Activated CD4-positive, alpha-beta T cell treated with anti-CD3 and anti-CD28 coated beads, Interleukin-2, Interleukin-6, amounts not matched to agents 100 ng/mL and 50 ng/mL, durations not matched to agents 16 hours and 8 hours (primary cell): ENCODE results near the gene SLC9A9.
"Not testable (repeated sequence)": the region's sequence is repeated elsewhere in the genome, so short reads cannot be mapped to it uniquely, and the experiment has no call there.

Source experiments
- DNase-seq: peaks from one replicate; pipeline ENCODE4 v3.0.0-alpha.2; 2020

Gene SLC9A9

GRCh38 chr3:143437405-143437804 is 410.9 kb downstream of the SLC9A9 start:
- no peak for DNase-seq

- no peak for DNase-seq
Observed at GRCh38 chr3:143436231-143436930, 411.9 kb downstream of the SLC9A9 start.

GRCh38 chr3:143433787-143434378 is 414.4 kb downstream of the SLC9A9 start:
- DNase-seq = peak; percentile 49

GRCh38 chr3:143431298-143431697 is 417.0 kb downstream of the SLC9A9 start:
- DNase-seq = not testable (repeated sequence)

GRCh38 chr3:143430568-143430967 is 417.7 kb downstream of the SLC9A9 start:
- no peak for DNase-seq

- DNase-seq = no peak
Observed at GRCh38 chr3:143429628-143430514, 418.4 kb downstream of the SLC9A9 start.

GRCh38 chr3:143428294-143428693 is 420.0 kb downstream of the SLC9A9 start:
- no peak for DNase-seq

GRCh38 chr3:143427631-143428030 is 420.6 kb downstream of the SLC9A9 start:
- DNase-seq = no peak

- no peak for DNase-seq
Observed at GRCh38 chr3:143424874-143425273, 423.4 kb downstream of the SLC9A9 start.

GRCh38 chr3:143421556-143421955 is 426.7 kb downstream of the SLC9A9 start:
- DNase-seq = no peak

- no peak for DNase-seq
Observed at GRCh38 chr3:143419611-143420010, 428.7 kb downstream of the SLC9A9 start.

- DNase-seq = no peak
Observed at GRCh38 chr3:143418391-143418790, 429.9 kb downstream of the SLC9A9 start.

GRCh38 chr3:143416229-143416628 is 432.0 kb downstream of the SLC9A9 start:
- DNase-seq = no peak

- peak; percentile 52 for DNase-seq
Observed at GRCh38 chr3:143414571-143415253, 433.6 kb downstream of the SLC9A9 start.

- no peak for DNase-seq
Observed at GRCh38 chr3:143413372-143413771, 434.9 kb downstream of the SLC9A9 start.

- no peak for DNase-seq
Observed at GRCh38 chr3:143412084-143412483, 436.2 kb downstream of the SLC9A9 start.

- DNase-seq = no peak
Observed at GRCh38 chr3:143410259-143410658, 438.0 kb downstream of the SLC9A9 start.

- DNase-seq = no peak
Observed at GRCh38 chr3:143408771-143409170, 439.5 kb downstream of the SLC9A9 start.

GRCh38 chr3:143402602-143403001 is 445.7 kb downstream of the SLC9A9 start:
- DNase-seq = no peak

GRCh38 chr3:143396790-143397189 is 451.5 kb downstream of the SLC9A9 start:
- DNase-seq = no peak

- no peak for DNase-seq
Observed at GRCh38 chr3:143389388-143389787, 458.9 kb downstream of the SLC9A9 start.

- DNase-seq = no peak
Observed at GRCh38 chr3:143387425-143387824, 460.8 kb downstream of the SLC9A9 start.

- no peak for DNase-seq
Observed at GRCh38 chr3:143384076-143384475, 464.2 kb downstream of the SLC9A9 start.
